Keratinocyte (primary cell): Measurements from ENCODE around the gene RELCH. TPM values are rescaled to one million over a fixed set of nuclear protein-coding genes. Genes with fewer than 3 reads are reported as not detected.

Source experiments
- DNase-seq: peaks from one replicate; pipeline ENCODE4 v3.0.0-alpha.2; 2011; ENCODE audit warnings: low read depth, missing footprints, low spot score
- FAIRE-seq: peaks from 2 replicates; lab custom pipeline; 2011; peaks lifted over from hg19 to GRCh38; lab: Jason Lieb, UNC
- H2AFZ ChIP-seq: 2 replicates; pipeline ENCODE4 v1.6.0; 2012; ENCODE audit warnings: low read length, control low read depth, inconsistent platforms; ENCODE audit not compliant: control insufficient read depth
- H3K27ac ChIP-seq: 2 replicates; pipeline ENCODE4 v1.5.1; 2011; ENCODE audit warnings: low read length; ENCODE audit not compliant: control insufficient read depth, insufficient read depth
- H3K27me3 ChIP-seq: 3 replicates; pipeline ENCODE4 v1.6.0; 2011; ENCODE audit warnings: low read length; ENCODE audit not compliant: control insufficient read depth, insufficient read depth; ENCODE audit errors: extremely low read depth
- H3K36me3 ChIP-seq, 2 experiments: 2 replicates in 1 of 2; 3 replicates in 1 of 2; pipeline ENCODE4 v1.5.1; 2011; ENCODE audit warnings: low read length in 2 of 2, mild to moderate bottlenecking in 1 of 2; ENCODE audit not compliant: control insufficient read depth in 2 of 2, insufficient read depth in 2 of 2; ENCODE audit errors: extremely low read depth in 1 of 2
- H3K4me1 ChIP-seq: 3 replicates; pipeline ENCODE4 v1.5.1; 2011; ENCODE audit warnings: low read length; ENCODE audit not compliant: control insufficient read depth, insufficient read depth; ENCODE audit errors: extremely low read depth
- H3K4me2 ChIP-seq: 3 replicates; pipeline ENCODE4 v1.6.0; 2011; ENCODE audit warnings: low read depth, low read length; ENCODE audit not compliant: control insufficient read depth, insufficient read depth; ENCODE audit errors: extremely low read depth
- H3K4me3 ChIP-seq, 3 experiments: fragments of 200-600 bp in 1 of 3; sonication (generic) in 1 of 3; 2 replicates in 2 of 3; 3 replicates in 1 of 3; pipeline ENCODE4 v1.5.1; 2011 to 2016; ENCODE audit warnings: low read length in 3 of 3, mild to moderate bottlenecking in 3 of 3, control low read depth in 2 of 3, inconsistent platforms in 1 of 3, low read depth in 1 of 3, mixed read lengths in 1 of 3, mixed run types in 1 of 3, moderate library complexity in 1 of 3; ENCODE audit not compliant: control insufficient read depth in 2 of 3, insufficient read depth in 2 of 3; ENCODE audit errors: extremely low read depth in 1 of 3
- H3K79me2 ChIP-seq: 2 replicates; pipeline ENCODE4 v1.6.0; 2012; ENCODE audit warnings: low read length; ENCODE audit not compliant: control insufficient read depth, insufficient read depth
- H3K9ac ChIP-seq: 3 replicates; pipeline ENCODE4 v1.6.0; 2011; ENCODE audit warnings: low read length; ENCODE audit not compliant: control insufficient read depth, insufficient read depth; ENCODE audit errors: extremely low read depth
- H3K9me1 ChIP-seq: 3 replicates; pipeline ENCODE4 v1.6.0; 2011; ENCODE audit warnings: low read length; ENCODE audit not compliant: control insufficient read depth, insufficient read depth; ENCODE audit errors: extremely low read depth
- H3K9me3 ChIP-seq: 2 replicates; pipeline ENCODE4 v1.5.1; 2012; ENCODE audit warnings: low read depth, low read length; ENCODE audit not compliant: control insufficient read depth
- H4K20me1 ChIP-seq: 3 replicates; pipeline ENCODE4 v1.6.0; 2011; ENCODE audit warnings: low read length; ENCODE audit not compliant: control insufficient read depth, insufficient read depth; ENCODE audit errors: extremely low read depth
- EZH2 ChIP-seq: IDR thresholded peaks from one replicate; pipeline ENCODE4 v1.6.1; 2012; ENCODE audit warnings: inconsistent platforms, mild to moderate bottlenecking, low read length, moderate library complexity
- dilution Hi-C: fragments of 300-500 bp; cut with MboI; formaldehyde crosslinking; loops from one replicate; pipeline ENCODE4 v1.7.0; 2020; ENCODE audit warnings: low sequenced_read_pairs; ENCODE audit not compliant: extremely low pct_ligation_motif_present
- polyA plus RNA-seq, 5 experiments: library from polyadenylated mRNA; depleted of rRNA in 3 of 5; stranded (reverse) in 3 of 5; stranded (forward) in 1 of 5; unstranded in 1 of 5; fragments of >200 nt; gene quantifications; 1 replicate in 1 of 5; 2 replicates in 3 of 5; 3 replicates in 1 of 5; pipeline versions ENCODE4 v1.2.1 to v1.2.3, GENCODE V29; 2011 to 2012; ENCODE audit warnings: missing spikeins in 2 of 5, low read depth in 1 of 5, low replicate concordance in 1 of 5
- TF ChIP-seq, protein P1 (sequence below), 3 experiments: IDR thresholded peaks in 1 of 3; conservative IDR thresholded peaks in 1 of 3; optimal IDR thresholded peaks in 1 of 3; 2 replicates in 2 of 3; 3 replicates in 1 of 3; pipeline versions ENCODE3 to v1.5.1; 2011; ENCODE audit warnings: low read length in 3 of 3, mild to moderate bottlenecking in 3 of 3, moderate library complexity in 2 of 3, control low read depth in 1 of 3, inconsistent platforms in 1 of 3; ENCODE audit not compliant: insufficient read depth in 2 of 3; ENCODE audit errors: extremely low read depth in 1 of 3

The RELCH gene
- polyA plus RNA-seq, 1 donor (not counting 4 experiments of a cell fraction or from before 2014, with no cell fraction given) = 21.8 TPM

DNA sequence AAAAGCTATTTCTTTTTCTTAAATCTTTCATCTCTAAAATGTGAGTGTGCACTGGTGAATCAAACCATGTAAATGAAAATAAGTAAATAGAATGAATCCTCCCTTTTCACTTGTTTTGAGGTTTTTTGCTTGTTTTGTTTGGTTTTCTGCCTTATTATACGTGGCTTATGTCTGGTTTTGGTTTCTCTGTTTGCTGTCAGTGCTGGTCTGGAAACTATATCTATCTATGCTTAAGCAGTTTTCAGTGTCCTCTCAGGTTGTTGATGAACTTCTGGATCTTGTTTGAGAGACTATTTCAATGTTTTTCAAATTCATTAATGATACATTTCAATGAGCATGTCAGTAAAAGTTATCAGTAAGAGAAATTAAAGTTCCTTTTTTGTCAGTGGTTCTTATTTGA is 90.0 kb downstream of the RELCH start:
- TF ChIP-seq, protein P1, sequence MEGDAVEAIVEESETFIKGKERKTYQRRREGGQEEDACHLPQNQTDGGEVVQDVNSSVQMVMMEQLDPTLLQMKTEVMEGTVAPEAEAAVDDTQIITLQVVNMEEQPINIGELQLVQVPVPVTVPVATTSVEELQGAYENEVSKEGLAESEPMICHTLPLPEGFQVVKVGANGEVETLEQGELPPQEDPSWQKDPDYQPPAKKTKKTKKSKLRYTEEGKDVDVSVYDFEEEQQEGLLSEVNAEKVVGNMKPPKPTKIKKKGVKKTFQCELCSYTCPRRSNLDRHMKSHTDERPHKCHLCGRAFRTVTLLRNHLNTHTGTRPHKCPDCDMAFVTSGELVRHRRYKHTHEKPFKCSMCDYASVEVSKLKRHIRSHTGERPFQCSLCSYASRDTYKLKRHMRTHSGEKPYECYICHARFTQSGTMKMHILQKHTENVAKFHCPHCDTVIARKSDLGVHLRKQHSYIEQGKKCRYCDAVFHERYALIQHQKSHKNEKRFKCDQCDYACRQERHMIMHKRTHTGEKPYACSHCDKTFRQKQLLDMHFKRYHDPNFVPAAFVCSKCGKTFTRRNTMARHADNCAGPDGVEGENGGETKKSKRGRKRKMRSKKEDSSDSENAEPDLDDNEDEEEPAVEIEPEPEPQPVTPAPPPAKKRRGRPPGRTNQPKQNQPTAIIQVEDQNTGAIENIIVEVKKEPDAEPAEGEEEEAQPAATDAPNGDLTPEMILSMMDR (optimal IDR thresholded peaks at IDR 0.05 in 1 of 3, IDR thresholded peaks at IDR 0.05 in 1 of 3, conservative IDR thresholded peaks at IDR 0.05 in 1 of 3; ENCODE audit: extremely low read depth in 1 of 3, insufficient read depth in 2 of 3, low read length in 3 of 3) = no peak
- no peak for TF ChIP-seq EZH2

DNA sequence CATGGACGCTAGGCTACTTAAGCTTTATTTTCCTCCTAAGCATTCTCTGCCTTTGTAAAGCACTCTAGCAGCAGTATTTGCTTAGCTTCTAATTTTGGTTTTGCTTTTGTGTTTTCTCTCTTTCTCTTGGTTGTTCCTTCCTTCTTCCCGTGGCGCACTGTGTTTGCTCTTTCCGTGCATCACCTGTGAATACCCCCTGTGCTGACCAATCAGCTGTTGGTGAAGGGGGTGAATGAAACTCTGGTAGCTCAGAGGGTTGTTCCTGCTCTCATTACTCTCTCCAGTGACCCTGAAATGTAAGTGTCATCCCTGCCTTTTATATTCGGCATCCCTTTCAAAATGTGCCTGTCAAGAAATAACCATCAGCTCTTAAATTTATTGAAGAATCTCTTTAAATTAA is 92.5 kb downstream of the RELCH start:
- Histone ChIP-seq H3K9me1 (no peaks in the 10 kb centered on the region), H4K20me1 (no peaks in the 10 kb centered on the region), H3K27me3 (no peaks in the 10 kb centered on the region), H2AFZ (no peak overlapping the region), H3K9ac (no peak overlapping the region), H3K4me1 (peaks cover 15% of the 10 kb centered on the region), H3K36me3 (peaks cover 0 to 5% of the 10 kb centered on the region in 2 experiments), H3K79me2 (no peaks in the 10 kb centered on the region), H3K27ac (no peak overlapping the region), H3K4me2 (no peak overlapping the region), H3K4me3 (no peak overlapping the region), H3K9me3 (no peaks in the 10 kb centered on the region)
- FAIRE-seq = peak; percentile 23
- dilution Hi-C loops = no loop called here
- DNase-seq = no peak
- no peak for TF ChIP-seq EZH2
- TF ChIP-seq, protein P1 (optimal IDR thresholded peaks at IDR 0.05 in 1 of 3, IDR thresholded peaks at IDR 0.05 in 1 of 3, conservative IDR thresholded peaks at IDR 0.05 in 1 of 3; ENCODE audit: extremely low read depth in 1 of 3, insufficient read depth in 2 of 3, low read length in 3 of 3) = no peak

More for the DNA sequence above, 90.0 kb downstream of the RELCH start:
- Histone ChIP-seq H3K4me1 (peaks cover 10% of the 10 kb centered on the region), H2AFZ (no peak overlapping the region), H3K4me2 (no peak overlapping the region), H3K36me3 (peaks cover 0 to 5% of the 10 kb centered on the region in 2 experiments), H4K20me1 (no peaks in the 10 kb centered on the region), H3K27me3 (no peaks in the 10 kb centered on the region), H3K9me3 (no peaks in the 10 kb centered on the region), H3K4me3 (no peak overlapping the region), H3K79me2 (no peaks in the 10 kb centered on the region), H3K9ac (no peak overlapping the region), H3K9me1 (no peaks in the 10 kb centered on the region), H3K27ac (no peak overlapping the region)
- dilution Hi-C loops = no loop called here
- DNase-seq (no peak), FAIRE-seq (no peak)
